H9 (cell line): ENCODE data around the gene INVS. TPM values are rescaled to one million over a fixed set of nuclear protein-coding genes. Genes with fewer than 3 reads are reported as not detected.

ENCODE experiments used
- DNase-seq: peaks from one replicate; pipeline ENCODE4 v3.0.0-alpha.2; 2017
- H2AFZ ChIP-seq: one replicate; pipeline ENCODE4 v1.6.1; 2013; ENCODE audit warnings: mild to moderate bottlenecking, low read length, control low read depth, moderate library complexity
- H2AK5ac ChIP-seq: 2 replicates; pipeline ENCODE4 v1.6.1; 2013; ENCODE audit warnings: low read length, control low read depth, mixed read lengths; ENCODE audit not compliant: insufficient read length
- H2BK120ac ChIP-seq: one replicate; pipeline ENCODE4 v1.6.1; 2013; ENCODE audit warnings: low read depth, mild to moderate bottlenecking, low read length, control low read depth, inconsistent platforms; ENCODE audit not compliant: poor library complexity, severe bottlenecking
- H2BK12ac ChIP-seq: 2 replicates; pipeline ENCODE4 v1.6.1; 2013; ENCODE audit warnings: low read length, control low read depth, mixed read lengths, low read depth; ENCODE audit not compliant: insufficient read length
- H2BK15ac ChIP-seq: 2 replicates; pipeline ENCODE4 v1.6.1; 2013; ENCODE audit warnings: low read depth, low read length, control low read depth
- H2BK20ac ChIP-seq: one replicate; pipeline ENCODE4 v1.6.1; 2013; ENCODE audit warnings: low read depth, mild to moderate bottlenecking, low read length, control low read depth, inconsistent platforms; ENCODE audit not compliant: poor library complexity, severe bottlenecking
- H2BK5ac ChIP-seq: 2 replicates; pipeline ENCODE4 v1.6.1; 2013; ENCODE audit warnings: low read length, control low read depth, mixed read lengths; ENCODE audit not compliant: insufficient read length
- H3K14ac ChIP-seq: 2 replicates; pipeline ENCODE4 v1.6.1; 2013; ENCODE audit warnings: low read length, control low read depth; ENCODE audit not compliant: insufficient read depth
- H3K18ac ChIP-seq: 2 replicates; pipeline ENCODE4 v1.6.1; 2013; ENCODE audit warnings: low read depth, mild to moderate bottlenecking, mixed read lengths, low read length, control low read depth; ENCODE audit not compliant: insufficient read length
- H3K23ac ChIP-seq: 2 replicates; pipeline ENCODE4 v1.6.1; 2013; ENCODE audit warnings: low read length, control low read depth, mixed read lengths, low read depth; ENCODE audit not compliant: insufficient read length
- H3K23me2 ChIP-seq: 2 replicates; pipeline ENCODE4 v1.6.1; 2013; ENCODE audit warnings: low read depth, mild to moderate bottlenecking, mixed read lengths, low read length, control low read depth; ENCODE audit not compliant: insufficient read length, poor library complexity, severe bottlenecking
- H3K27ac ChIP-seq: 2 replicates; pipeline ENCODE4 v1.5.1; 2013; ENCODE audit warnings: low read length, control low read depth, mixed read lengths, low read depth; ENCODE audit not compliant: insufficient read length
- H3K27me3 ChIP-seq: 2 replicates; pipeline ENCODE4 v1.6.1; 2013; ENCODE audit warnings: low read length, control low read depth, inconsistent platforms; ENCODE audit not compliant: insufficient read depth
- H3K4ac ChIP-seq: 2 replicates; pipeline ENCODE4 v1.6.1; 2013; ENCODE audit warnings: low read depth, mild to moderate bottlenecking, control low read depth, inconsistent platforms, low read length, moderate library complexity
- H3K4me1 ChIP-seq: 2 replicates; pipeline ENCODE4 v1.6.1; 2013; ENCODE audit warnings: low read length, control low read depth, inconsistent platforms; ENCODE audit not compliant: insufficient read depth
- H3K4me2 ChIP-seq: 2 replicates; pipeline ENCODE4 v1.6.1; 2013; ENCODE audit warnings: low read length, control low read depth, mixed read lengths; ENCODE audit not compliant: insufficient read length, insufficient read depth
- H3K56ac ChIP-seq: 2 replicates; pipeline ENCODE4 v1.6.1; 2013; ENCODE audit warnings: low read depth, mild to moderate bottlenecking, mixed read lengths, low read length, control low read depth; ENCODE audit not compliant: insufficient read length
- H3K79me1 ChIP-seq: 2 replicates; pipeline ENCODE4 v1.6.1; 2013; ENCODE audit warnings: low read depth, mild to moderate bottlenecking, moderate library complexity, low read length, control low read depth, inconsistent platforms; ENCODE audit not compliant: insufficient read depth, poor library complexity, severe bottlenecking
- H3K79me2 ChIP-seq: 2 replicates; pipeline ENCODE4 v1.6.1; 2013; ENCODE audit warnings: low read length, control low read depth, inconsistent platforms; ENCODE audit not compliant: insufficient read depth
- H3K9ac ChIP-seq: 2 replicates; pipeline ENCODE4 v1.6.1; 2013; ENCODE audit warnings: low read length, control low read depth, mixed read lengths; ENCODE audit not compliant: insufficient read length; ENCODE audit errors: extremely low read depth
- H3K9me3 ChIP-seq: one replicate; pipeline ENCODE4 v1.6.1; 2013; ENCODE audit warnings: low read depth, low read length, inconsistent platforms; ENCODE audit not compliant: control insufficient read depth
- H3T11ph ChIP-seq: one replicate; pipeline ENCODE4 v1.6.1; 2013; ENCODE audit warnings: mild to moderate bottlenecking, low read length, control low read depth, inconsistent platforms
- H4K20me1 ChIP-seq: one replicate; pipeline ENCODE4 v1.6.1; 2013; ENCODE audit not compliant: control insufficient read depth, insufficient read length, insufficient read depth
- H4K5ac ChIP-seq: 2 replicates; pipeline ENCODE4 v1.6.1; 2013; ENCODE audit warnings: low read depth, mild to moderate bottlenecking, mixed read lengths, low read length, control low read depth; ENCODE audit not compliant: insufficient read length
- H4K8ac ChIP-seq: replicated peaks from 2 replicates; pipeline ENCODE4 v1.6.1; 2013; ENCODE audit warnings: low read length, control low read depth, mixed read lengths, low read depth; ENCODE audit not compliant: insufficient read length
- H4K91ac ChIP-seq: 2 replicates; pipeline ENCODE4 v1.6.1; 2013; ENCODE audit warnings: low read depth, mild to moderate bottlenecking, moderate library complexity, mixed read lengths, low read length, control low read depth; ENCODE audit not compliant: insufficient read length
- H3K27ac Mint-ChIP-seq, 3 experiments: 2 replicates in 2 of 3; 3 replicates in 1 of 3; pipeline ENCODE4 v1.8.0; 2020 to 2021; ENCODE audit warnings: mixed read lengths in 3 of 3, mild to moderate bottlenecking in 1 of 3, moderate library complexity in 1 of 3
- H3K27me3 Mint-ChIP-seq: 2 replicates; pipeline ENCODE4 v1.8.0; 2021; ENCODE audit warnings: low read depth, mild to moderate bottlenecking, moderate library complexity, mixed read lengths
- H3K36me3 Mint-ChIP-seq, 3 experiments: 2 replicates in 2 of 3; 3 replicates in 1 of 3; pipeline ENCODE4 v1.8.0; 2020 to 2021; ENCODE audit warnings: low read depth in 3 of 3, mixed read lengths in 3 of 3; ENCODE audit not compliant: insufficient read depth in 1 of 3
- H3K4me1 Mint-ChIP-seq, 2 experiments: 2 replicates each; pipeline ENCODE4 v1.8.0; 2020; ENCODE audit warnings: mixed read lengths in 2 of 2
- H3K4me3 Mint-ChIP-seq, 2 experiments: 2 replicates in 1 of 2; 3 replicates in 1 of 2; pipeline ENCODE4 v1.8.0; 2020 to 2021; ENCODE audit warnings: mild to moderate bottlenecking in 2 of 2, mixed read lengths in 2 of 2, moderate library complexity in 1 of 2
- H3K9me3 Mint-ChIP-seq, 2 experiments: 2 replicates in 1 of 2; 3 replicates in 1 of 2; pipeline ENCODE4 v1.8.0; 2020; ENCODE audit warnings: mild to moderate bottlenecking in 2 of 2, mixed read lengths in 2 of 2, moderate library complexity in 1 of 2
- WGBS: extraction: QIAGEN DNeasy Blood & Tissue Kit; methylation state at CpG from one replicate; pipeline ENCODE4 v1.1.7; 2013; ENCODE audit warnings: missing lambda C conversion rate, low lambda C conversion rate, mixed read lengths; ENCODE audit not compliant: insufficient read length; ENCODE audit errors: extremely low coverage; 5-methylcytosine and 5-hydroxymethylcytosine counted together
- total RNA-seq: library from RNA; stranded (reverse); gene quantifications from 2 replicates; pipeline ENCODE4 v1.2.1, GENCODE V29; 2021
- TF ChIP-seq, protein P1 (sequence below): fragments of 200-600 bp; sonication (generic); conservative IDR thresholded peaks from 3 replicates; pipeline ENCODE4 v1.8.0; 2021; ENCODE audit warnings: antibody characterized with exemption, mild to moderate bottlenecking

INVS gene
- total RNA-seq, 1 experiment from 2014 or later, result 7.5 TPM

DNA sequence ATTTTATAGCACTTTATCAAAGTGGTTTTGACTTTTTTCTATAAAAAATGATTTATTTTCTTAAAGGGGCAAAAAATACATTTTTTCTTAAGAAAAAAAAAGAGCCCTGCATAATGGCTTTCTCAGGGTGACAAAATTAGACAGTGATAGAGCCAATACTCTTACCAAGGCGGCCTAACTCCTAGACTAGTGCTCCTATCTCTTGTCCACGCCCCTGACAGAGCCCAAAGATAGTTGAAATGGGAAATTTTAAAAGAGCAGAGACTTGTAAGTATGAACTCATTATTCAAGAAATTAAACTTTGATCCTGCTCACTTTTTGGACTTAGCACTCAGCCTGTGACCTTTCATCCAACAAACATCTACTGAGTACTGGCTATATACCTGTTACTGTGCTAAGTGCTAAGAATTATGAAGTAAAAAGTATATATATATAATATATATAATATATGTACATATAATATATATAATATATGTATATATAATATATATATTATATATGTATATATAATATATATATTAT lies 1.2 kb downstream of the INVS start:
- H2BK20ac ChIP-seq, result no peak overlapping the region
- H4K5ac ChIP-seq, result no peak overlapping the region
- no peak overlapping the region for H2BK15ac ChIP-seq
- H3K9me3 ChIP-seq, result no peaks in the 10 kb centered on the region
- no peak overlapping the region for H3K23ac ChIP-seq
- Mint-ChIP-seq H3K4me3 (peak overlapping the region; percentile 99 to 100), H3K27me3 (no peaks in the 10 kb centered on the region), H3K27ac (peak overlapping the region in 1 of 3 experiments; percentile 59; a peak in 2 of 7 replicates), H3K4me1 (peaks cover 15 to 20% of the 10 kb centered on the region in 2 experiments), H3K9me3 (no peaks in the 10 kb centered on the region), H3K36me3 (peaks cover 0 to 6% (median 0%) of the 10 kb centered on the region in 3 experiments; a peak in 2 of 7 replicates)
- peaks cover 5% of the 10 kb centered on the region for H3K23me2 ChIP-seq
- H3K14ac ChIP-seq, result no peak overlapping the region
- no peaks in the 10 kb centered on the region for H3K79me1 ChIP-seq
- no peak overlapping the region for H3K9ac ChIP-seq
- H2BK120ac ChIP-seq, result no peak overlapping the region
- TF ChIP-seq, protein P1, sequence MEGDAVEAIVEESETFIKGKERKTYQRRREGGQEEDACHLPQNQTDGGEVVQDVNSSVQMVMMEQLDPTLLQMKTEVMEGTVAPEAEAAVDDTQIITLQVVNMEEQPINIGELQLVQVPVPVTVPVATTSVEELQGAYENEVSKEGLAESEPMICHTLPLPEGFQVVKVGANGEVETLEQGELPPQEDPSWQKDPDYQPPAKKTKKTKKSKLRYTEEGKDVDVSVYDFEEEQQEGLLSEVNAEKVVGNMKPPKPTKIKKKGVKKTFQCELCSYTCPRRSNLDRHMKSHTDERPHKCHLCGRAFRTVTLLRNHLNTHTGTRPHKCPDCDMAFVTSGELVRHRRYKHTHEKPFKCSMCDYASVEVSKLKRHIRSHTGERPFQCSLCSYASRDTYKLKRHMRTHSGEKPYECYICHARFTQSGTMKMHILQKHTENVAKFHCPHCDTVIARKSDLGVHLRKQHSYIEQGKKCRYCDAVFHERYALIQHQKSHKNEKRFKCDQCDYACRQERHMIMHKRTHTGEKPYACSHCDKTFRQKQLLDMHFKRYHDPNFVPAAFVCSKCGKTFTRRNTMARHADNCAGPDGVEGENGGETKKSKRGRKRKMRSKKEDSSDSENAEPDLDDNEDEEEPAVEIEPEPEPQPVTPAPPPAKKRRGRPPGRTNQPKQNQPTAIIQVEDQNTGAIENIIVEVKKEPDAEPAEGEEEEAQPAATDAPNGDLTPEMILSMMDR, result no peak
- H3K4ac ChIP-seq, result no peak overlapping the region
- no peaks in the 10 kb centered on the region for H3K79me2 ChIP-seq
- H3K4me1 ChIP-seq, result no peaks in the 10 kb centered on the region
- H3T11ph ChIP-seq, result no peak overlapping the region
- H2BK5ac ChIP-seq, result no peak overlapping the region
- no peak overlapping the region for H4K8ac ChIP-seq
- H3K56ac ChIP-seq, result no peak overlapping the region
- H3K27me3 ChIP-seq, result no peaks in the 10 kb centered on the region
- no peak overlapping the region for H3K27ac ChIP-seq
- WGBS, result no CpG with 5 or more reads among the region's 2 CpGs
- no peak overlapping the region for H3K18ac ChIP-seq
- H3K4me2 ChIP-seq, result peak overlapping the region; percentile 94
- no peak overlapping the region for H2BK12ac ChIP-seq
- H4K20me1 ChIP-seq, result no peaks in the 10 kb centered on the region
- H2AK5ac ChIP-seq, result no peak overlapping the region
- H4K91ac ChIP-seq, result no peak overlapping the region
- no peak overlapping the region for H2AFZ ChIP-seq
- no peak for DNase-seq
